HG02588 (cell line): ENCODE results near the gene SLC16A13.
"Not testable (repeated sequence)": the region's sequence is repeated elsewhere in the genome, so short reads cannot be mapped to it uniquely, and the experiment has no call there.

Experiments
- ATAC-seq: cut with Tn5 transposase; IDR thresholded peaks from one replicate; pipeline ENCODE4 v1.9.1; 2021; ENCODE audit warnings: mild to moderate bottlenecking, moderate library complexity; ENCODE audit not compliant: unreplicated experiment

The SLC16A13 gene

DNA sequence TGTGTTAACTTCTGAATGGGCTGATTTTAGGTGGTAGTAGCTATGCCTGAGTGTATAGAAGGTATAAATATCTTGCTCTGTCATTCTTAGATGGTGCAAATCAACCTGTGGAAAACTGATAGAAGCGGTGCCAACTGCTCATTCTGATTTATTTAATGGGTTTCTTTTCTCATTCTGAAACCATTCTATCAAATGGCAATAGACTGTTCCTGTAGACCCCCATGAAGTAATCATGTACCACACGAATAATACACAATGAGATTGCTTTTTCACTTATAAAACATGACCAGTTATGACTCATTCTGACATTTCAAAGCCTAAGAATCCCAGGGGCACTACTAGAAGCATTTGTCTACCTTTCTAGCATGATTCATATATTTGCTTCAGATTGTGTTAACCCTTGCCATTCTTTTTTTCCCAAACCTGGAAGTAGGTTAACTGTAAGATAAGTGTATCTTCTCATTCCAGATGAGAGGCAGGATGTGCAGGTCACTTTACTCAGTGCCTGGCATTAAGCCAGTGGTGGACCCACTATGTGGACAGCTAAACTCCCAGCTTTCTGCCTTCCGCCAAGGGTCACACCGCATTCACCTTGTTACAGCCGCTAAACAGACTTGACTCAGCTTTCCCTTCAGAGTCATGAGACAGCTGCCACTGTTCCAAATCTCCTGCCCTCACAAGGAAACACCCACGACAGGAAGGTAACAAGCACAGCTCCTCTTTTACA is 24.5 kb downstream of the SLC16A13 start:
- ATAC-seq: no peak

DNA sequence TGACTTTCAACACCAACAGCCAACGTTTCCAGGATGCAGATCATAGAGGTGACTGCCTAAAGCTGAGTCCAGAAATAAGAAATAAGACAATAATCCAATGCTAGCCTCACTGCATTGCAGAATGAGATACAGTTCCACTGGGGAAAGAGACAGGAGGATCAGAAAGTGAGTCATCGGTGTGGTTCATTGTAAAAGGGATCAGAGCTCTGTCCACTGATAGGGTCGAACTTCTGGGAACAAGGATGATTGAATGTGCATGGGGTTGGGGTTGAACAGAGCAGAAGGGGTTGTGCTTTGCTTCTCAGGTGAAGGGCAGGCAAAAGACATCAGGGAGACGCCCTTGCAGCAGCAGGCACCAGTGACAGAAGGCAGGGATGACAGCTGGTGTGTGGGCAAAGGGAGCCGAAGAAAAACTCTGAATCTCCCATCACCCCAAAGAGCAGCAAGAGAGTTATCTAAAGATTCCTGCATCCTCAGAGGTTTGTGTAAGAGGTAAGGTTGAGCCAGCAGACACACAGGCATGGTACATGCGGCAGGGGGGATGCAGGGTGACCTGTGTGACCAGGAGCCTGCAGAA is 27.8 kb downstream of the SLC16A13 start:
- no peak for ATAC-seq

DNA sequence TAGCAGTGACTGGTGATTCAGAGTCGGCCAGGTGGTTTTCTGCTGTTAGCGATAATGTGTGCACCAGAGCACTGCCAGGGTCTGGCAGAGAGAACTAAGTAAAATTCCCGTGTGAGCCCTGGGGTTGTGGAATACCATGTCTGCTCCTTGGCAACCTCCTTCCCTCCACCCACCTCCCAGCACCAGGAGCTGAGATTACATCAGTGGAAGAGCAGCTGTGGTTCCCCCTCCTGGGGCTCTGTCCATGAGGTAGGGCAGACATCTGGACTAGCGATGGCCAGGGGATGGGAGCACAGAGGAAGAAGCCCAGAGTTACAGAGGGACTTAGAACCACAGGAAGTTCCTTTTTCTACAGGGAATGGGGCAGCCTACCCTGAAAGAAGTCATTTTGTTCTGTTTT is 28.4 kb downstream of the SLC16A13 start:
- ATAC-seq: no peak

DNA sequence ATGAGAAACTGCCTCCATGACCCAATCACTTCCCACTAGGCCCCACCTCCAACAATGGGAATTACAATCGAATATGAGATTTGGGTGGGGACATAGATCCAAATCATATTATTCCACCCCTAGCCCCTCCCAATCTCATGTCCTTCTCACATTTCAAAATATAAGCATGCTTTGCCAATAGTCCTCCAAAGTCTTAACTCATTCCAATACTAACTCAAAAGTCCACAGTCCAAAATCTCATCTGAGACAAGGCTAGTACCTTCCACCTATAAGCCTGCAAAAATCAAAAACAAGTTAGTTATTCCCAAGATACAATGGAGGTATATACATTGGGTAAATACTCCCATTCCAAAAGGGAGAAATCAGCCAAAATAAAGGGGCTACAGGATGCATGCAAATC is 31.4 kb downstream of the SLC16A13 start:
- no peak for ATAC-seq

DNA sequence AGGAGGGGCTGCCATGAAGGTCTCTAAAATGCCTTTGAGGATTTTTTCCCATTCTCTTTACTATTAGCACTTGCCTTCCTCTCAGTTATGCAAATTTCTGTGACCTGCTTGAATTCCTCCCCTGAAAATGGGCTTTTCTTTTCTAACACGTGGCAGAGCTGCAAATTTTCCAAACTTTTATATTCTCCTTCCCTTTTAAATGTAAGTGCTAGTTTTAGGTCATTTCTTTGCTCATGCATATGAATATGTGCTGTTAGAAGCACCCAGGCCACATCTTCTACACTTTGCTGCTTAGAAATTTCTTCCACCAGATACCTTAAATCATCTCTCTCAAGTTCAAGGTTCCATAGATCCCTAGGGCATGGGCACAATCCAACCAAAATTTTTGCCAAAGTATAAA is 32.5 kb downstream of the SLC16A13 start:
- no peak for ATAC-seq

DNA sequence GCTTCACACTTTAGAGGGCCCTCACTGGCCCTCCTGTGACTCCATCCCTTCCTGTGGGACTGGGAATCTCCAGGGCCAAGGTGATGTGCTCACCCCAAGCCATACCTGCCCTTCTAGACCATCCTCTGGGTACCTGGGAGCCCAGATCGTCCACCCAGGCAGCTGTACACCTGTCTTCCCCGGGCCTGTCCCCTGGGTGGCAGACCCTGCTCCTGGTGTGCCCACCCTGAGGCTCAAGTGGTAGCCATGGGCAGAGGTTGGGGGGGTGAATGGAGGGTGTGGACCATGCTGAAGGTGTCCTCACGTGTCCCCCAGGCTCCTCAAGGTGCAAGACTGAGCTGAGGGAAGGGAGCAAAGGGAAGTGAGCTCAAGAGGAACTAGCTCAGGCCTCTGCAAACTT is 34.9 kb downstream of the SLC16A13 start:
- no peak for ATAC-seq

DNA sequence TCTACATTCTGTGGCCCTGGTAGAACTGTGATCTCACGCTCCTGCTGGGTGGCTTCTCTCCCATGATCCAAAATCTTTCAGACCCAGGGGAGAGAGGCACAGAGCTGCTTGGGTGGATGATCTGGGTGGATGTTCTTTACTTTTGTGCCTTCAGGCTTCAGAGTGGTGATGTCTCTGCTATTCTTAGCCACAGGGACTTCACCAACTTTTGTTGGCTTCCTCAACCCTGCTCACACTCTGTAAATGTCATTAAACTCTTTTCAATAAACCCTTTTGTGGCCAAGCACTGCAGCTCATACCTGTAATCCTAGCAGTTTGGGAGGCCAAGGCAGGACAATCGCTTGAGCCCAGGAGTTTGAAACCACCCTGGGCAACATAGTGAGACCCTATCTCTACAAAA is 36.6 kb downstream of the SLC16A13 start:
- no peak for ATAC-seq

DNA sequence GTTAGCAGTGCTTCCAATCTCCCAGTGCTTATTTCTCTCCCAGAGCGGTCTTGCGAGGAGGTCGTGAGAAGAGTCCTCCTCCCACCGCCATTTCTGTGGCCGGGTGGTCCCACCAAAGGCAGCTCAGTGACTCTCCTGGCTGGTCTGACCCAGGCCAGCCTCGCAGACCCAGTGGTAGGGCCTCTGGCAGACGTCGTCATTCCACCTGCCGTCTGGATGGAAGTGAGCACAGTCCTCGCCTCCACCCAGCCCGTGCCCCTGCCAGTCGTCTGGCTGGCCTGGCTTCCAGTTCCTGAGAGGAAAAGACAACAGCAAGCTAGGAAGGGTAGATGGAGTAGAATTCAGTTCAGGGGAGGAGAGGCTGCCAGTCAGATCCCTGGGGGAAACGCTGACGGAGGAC is 39.1 kb downstream of the SLC16A13 start:
- ATAC-seq: no peak

DNA sequence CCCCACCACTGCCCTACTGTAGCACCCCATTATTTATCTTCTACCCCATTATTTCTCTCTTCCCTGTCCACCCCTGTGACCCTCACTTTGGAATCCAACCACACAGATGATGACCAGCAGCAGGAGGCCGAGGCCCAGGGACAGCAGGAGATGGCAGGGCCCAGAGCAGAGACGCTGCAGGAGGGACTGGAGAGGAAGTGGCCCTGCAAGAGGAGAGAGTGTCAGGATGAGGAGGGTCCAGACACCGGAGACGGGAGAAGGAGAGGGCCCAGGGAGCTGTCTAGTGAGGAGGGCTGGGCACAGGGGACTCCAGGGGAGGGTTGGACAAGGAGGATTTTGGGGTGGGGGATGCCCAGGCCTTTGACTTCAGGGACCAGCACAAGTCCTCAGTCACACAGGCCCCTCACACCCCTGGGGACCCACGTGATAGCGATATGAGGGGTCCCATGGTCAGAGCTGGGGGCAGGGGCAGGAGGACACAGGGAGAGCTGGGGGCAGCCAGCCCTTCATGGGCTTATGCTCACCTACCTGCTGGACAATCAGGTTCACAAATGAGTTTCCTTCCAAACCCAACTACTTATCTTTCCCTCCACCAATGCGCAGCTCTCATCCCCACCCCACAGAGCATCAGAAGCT is 42.2 kb downstream of the SLC16A13 start:
- ATAC-seq: no peak

DNA sequence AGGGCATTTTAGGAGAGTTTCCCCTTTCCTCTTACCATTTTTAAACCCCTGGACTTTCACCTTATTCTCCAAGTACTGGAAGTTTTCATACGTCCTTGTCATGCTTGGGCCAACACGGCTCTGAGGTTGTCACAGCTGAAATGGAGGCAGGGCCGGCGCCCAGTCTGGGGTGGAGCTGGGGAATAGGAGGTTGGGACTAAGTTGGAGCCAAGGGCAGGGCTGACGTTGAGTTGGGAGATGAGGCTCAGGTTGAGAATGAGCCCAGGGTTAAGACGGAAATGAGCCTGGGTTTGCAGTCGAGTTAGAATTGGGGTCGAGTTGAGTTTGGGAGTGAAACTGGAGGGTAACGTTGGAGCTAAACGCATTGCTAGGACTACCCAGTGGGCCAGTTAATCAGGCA is 42.9 kb downstream of the SLC16A13 start:
- no peak for ATAC-seq

DNA sequence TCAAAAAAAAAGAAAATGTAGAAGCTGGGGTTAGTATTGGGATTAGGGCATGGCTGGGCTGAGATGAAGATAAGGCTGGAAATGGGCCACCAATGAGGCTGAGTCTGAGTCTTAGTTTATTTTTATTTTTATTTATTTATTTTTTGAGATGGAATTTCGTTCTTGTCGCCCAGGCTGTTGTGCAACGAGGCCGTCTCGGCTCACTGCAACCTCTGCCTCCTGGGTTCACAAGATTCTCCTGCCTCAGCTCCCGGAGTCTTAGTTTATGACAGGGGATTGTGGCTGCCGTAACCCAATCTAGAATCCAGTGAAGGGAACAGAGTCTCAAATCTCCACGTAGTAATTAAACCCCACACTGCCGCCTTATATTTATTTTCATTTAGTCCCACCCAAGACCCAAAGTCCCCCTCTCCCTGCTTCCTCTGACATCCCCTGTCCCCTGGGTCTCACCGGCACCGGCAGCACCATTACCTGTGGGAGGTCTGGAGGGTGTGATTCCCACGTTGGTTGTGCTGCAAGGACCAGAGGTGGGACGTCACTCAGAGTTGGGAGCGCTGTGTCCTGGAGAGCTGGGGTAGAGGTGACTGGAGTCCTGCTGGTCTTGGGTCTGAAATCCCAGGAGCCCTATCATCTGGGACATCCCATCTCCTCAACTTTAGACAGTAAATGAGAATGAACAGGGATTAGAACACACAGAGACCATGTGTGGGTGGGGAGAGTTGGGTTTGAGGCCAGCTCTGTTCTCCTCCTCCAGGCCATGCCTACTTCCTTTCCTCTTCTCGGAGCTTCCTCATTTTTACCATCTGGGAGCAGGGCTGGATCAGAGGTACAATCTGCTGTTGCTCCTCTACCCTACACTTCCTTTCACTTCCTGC is 44.0 kb downstream of the SLC16A13 start, which contains the start of gene CLEC10A:
CLEC10A (minus strand) TSS at position 671 of the 875 bp plus-strand sequence. CDS start 1,439 bp downstream, outside the sequence.
- ATAC-seq: no peak

DNA sequence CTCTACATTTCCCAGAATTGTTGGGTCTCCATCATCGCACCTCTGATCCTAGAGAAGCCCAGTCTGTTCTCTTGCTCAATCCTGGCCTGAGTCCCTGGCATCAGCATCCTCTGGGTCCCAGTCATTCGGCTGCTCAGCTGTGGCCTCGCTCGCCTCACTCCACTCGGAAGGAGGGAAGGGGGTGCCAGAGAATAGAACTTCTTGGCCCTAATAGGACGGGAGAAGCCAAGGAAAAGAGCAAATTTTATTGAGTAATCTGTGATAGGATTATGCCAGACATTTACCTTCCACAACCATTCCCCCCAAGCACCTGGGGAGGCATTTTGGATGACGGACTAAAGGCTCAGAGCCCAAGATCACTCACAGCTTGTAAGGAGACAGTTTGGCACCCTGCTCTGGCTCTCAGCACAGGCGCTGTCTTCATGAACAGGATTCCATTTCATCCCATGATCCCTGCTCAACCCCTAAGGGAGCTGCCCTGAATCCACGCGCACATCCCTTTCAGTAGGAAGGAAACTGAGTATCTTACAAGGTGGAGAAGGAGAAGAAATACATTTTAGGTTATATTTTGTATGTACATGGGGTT is 44.7 kb downstream of the SLC16A13 start:
- no peak for ATAC-seq

DNA sequence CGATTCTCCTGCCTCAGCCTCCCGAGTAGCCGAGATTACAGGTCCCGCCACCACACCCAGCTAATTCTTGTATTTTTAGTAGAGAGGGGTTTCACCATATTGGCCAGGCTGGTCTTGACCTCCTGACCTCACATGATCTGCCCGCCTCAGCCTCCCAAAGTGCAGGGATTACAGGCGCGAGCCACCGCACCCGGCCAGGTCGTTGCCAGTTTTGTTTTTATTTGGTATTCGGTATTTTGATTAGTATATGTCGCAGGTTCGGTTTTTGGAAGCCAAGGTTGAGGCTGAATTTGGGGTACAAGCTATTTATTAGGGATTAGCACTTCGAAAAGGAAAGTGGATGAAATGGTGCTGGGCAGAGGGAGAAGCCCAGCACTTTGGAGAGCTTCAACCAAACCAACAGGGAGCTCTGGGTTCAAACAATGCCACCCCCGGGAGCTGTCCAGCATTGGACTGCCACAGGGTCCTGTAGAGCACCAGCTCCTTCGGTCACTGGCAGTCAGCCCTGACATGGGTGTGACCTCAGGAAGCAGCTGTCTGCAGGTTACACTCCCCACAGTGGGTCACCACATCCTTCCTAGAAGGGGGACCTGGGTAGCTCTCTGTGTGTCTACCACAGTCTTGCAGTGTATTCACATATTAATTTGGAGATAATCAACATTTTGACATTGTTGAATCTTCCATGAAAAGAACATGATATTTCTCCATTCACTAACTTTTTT is 45.7 kb downstream of the SLC16A13 start:
- ATAC-seq: no peak

DNA sequence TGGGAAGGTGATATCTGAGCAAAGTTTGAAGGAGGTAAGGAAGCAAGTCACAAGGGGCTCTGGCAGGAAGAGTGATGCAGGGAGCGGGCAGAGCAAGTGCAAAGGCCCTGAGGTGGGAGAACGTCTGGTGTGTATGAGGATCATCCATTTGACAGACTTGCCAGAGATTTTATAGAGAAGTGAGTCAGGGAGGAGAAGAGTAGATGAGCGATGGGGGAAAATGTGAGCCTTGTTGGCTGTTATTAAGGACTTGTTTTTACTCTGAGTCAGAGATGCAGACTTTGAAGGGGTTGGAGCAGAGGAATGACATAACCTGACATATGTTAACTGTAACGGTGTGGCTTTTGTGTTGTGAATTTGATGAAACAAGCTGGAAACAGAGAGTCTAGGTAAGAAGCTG is 47.8 kb downstream of the SLC16A13 start:
- no peak for ATAC-seq

DNA sequence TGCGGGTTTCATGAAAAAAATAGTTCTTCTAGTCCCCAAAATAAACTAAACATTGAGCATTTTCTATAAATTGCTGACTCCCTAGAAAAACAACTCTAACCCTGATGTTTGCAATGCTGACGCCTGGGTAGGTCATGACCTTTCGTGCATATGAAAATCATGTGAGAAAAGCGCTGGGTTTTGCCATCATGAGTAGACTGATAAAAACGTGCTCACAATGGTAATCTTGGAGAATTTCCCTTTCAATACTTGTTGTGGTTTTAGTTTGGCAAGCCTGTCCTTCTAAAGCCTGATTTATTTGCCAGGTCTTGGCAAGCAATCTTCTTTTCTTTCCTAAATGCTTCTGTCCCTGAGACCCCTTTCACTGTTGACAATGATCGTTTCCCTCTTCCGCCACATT is 48.3 kb downstream of the SLC16A13 start:
- no peak for ATAC-seq

DNA sequence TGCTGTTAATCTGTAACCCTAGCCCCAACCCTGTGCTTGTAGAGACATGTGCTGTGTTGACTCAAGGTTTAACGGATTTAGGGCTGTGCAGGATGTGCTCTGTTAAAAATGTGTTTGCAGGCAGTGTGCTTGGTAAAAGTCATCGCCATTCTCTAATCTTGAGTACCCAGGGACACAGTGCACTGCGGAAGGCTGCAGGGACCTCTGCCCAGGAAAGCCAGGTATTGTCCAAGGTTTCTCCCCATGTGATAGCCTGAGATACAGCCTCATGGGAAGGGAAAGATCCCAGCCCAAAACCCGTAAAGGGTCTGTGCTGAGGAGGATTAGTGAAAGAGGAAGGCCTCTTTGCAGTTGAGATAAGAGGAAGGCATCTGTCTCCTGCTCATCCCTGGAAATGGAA is 52.6 kb downstream of the SLC16A13 start:
- not testable (repeated sequence) for ATAC-seq

DNA sequence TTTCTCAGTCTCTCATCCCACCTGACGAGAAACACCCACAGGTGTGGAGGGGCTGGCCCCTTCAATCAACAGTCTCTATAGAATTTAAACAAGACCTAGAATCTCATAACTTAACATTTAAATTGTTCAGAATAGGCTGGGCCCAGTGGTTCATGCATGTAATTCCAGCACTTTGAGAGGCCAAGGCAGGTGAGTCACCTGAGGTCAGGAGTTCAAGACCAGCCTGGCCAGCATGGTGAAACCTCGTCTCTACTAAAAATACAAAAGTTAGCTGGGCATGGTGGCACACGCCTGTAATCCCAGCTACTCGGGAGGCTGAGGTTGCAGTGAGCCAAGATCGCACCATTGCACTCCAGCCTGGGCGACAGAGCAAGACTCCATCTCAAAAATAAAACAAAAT is 53.8 kb downstream of the SLC16A13 start:
- ATAC-seq: not testable (repeated sequence)
